Measurements from ENCODE around the gene MRPL48. TPM values are rescaled to one million over a fixed set of nuclear protein-coding genes. Genes with fewer than 3 reads are reported as not detected.
A peak's percentile ranks its signal among the peaks of the same experiment; 100 is the strongest.
"Not testable (repeated sequence)": the region's sequence is repeated elsewhere in the genome, so short reads cannot be mapped to it uniquely, and the experiment has no call there.

MRPL48 gene
- total RNA-seq, 1 experiment from 2014 or later, result 46.7 TPM

DNA sequence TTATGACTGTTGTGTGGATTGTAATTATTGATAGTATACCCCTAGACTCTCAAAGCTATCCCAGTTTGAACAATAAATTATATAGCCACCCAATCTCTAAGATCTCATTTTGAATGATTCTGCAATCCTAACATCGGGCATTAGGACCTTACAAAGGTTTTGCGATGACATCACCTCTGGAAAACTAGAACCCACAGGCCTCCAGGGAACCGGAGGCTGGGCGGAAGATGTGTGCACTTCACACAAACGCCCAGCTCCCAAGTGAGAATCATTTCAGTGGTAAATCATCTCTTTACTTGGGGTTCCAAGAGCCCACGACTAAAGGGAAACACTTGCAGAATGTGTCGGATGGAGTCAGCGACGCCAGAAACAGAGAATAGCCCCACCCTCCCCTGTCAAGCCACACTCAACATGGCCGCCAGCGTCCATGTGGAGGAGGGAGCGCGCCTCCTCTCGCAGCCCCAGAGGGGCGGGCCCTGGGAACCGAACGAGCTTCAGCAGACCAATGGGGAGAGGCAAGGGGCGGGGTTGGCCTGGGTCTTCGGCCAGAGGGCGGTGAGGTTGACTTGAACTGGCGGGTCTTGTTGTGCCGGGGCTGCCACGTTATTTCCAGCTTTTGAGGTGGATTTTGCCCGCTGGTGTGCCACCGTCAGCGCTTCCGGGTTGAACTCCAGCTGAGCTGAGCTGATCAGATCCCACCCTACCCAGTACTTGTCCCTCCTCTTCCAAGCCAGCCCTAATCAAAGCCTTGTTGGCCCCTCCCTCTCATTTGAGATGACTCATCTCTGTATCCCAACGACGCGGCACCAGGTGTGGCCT, 8.4 kb upstream of the MRPL48 start:
- peak; percentile 98 for DNase-seq (ENCODE audit: low spot score)

DNA sequence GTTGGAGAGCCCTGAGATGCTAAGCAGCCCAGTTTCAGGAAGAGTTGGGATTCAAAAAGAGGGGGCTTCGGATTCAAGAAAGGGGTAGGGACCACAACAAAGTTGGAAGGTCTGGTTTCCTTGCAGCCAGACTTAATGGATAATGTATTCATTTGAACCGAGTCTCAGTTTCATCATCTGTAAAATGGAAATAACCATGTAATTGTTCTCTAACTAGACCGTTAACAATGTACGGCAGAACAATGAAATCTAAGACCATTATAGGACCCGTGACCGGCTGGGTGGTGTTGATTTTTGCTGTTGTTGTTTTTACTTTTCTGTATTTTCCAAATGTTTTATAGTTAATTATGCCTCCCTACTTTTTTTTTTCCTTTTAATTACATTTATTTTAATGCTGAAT, 6.4 kb upstream of the MRPL48 start:
- no peak for DNase-seq (ENCODE audit: low spot score)

DNA sequence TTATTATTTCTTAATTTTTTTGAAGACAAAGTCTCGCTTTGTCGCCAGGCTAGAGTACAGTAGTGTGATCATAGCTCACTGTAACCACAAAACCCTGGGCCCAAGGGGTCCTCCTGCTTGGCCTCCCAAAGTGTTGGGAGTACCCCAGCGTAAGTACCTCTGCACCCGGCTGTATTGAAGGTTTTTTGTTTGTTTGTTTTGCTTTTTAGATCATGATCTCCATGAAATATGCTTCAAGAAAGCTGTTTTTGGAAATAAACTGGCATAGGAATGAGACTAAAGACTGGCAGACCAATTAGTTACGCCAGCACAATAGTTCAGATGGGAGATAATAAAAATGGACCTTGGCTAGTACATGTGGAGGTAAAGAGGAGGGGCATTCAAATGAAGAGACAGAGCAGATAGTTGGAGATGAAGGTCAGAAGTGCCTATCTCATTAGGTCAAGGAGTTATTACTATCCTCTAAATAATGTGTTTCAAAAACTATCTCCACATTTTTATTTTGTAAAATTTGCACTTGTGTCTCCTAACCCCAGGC, 4.1 kb upstream of the MRPL48 start:
- no peak for DNase-seq (ENCODE audit: low spot score)

DNA sequence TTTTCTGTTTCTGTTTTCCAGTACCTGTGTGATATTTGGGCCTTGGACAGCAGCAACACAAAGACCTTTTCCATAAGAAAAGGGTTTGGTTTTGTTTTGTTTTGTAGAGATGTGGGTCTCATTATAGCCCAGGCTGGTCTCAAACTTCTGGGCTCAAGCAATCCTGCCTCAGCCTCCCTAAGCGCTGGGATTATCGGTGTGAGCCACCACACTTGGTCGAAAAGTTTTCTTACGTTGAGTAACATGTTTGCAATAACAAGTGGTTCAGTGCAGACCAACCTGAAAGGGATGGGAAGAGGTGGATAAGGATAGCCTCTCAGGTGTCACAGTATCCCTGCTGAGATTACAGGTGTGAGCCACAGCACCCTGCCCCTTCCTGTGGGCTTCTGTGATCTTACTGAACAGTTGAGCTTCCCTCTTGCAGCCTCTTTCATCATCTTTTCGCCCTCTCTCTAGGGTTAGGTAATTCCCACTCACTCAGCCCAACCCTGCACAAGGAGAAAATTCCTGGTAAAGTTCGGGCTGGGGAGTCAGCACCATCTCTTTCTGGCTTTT, 3.5 kb upstream of the MRPL48 start:
- DNase-seq (ENCODE audit: low spot score), result no peak

DNA sequence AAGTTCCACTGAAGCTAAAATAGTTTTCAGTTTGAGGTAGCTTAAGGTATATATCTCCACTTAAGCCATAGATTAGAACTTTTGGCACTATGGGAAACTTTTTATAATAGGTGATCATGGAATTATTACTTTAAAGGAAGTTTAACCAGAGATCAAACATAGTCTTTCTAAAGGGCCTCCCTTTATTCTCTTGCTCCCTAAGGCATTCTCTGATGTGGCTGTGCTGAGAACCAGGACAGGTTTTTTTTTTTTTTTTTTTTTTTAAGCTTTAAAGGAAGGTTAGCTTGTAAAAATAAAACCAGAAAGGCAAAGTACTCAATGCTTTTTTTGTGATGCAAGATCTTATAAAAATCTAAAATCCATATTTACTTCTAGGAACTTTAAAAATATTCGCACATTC, 2.9 kb upstream of the MRPL48 start:
- no peak for DNase-seq (ENCODE audit: low spot score)

DNA sequence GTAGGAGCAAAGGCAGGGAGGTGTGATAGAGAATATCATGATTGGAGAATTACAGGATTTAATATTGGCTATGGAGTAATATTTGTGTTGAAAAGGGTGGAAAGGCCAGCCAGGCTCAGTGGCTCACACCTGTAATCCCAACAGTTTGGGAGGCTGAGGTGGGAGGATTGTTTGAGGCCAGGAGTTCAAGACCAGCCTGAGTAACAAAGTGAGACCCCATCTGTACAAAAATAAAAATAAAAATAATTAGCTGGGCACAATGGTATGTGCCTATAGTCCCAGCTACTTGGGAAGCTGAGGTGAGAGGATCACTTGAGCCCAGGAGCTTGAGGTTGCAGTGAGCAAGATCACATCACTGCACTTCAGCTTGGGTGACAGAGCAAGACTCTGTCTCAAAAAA, 2.2 kb upstream of the MRPL48 start:
- DNase-seq (ENCODE audit: low spot score), result not testable (repeated sequence)

DNA sequence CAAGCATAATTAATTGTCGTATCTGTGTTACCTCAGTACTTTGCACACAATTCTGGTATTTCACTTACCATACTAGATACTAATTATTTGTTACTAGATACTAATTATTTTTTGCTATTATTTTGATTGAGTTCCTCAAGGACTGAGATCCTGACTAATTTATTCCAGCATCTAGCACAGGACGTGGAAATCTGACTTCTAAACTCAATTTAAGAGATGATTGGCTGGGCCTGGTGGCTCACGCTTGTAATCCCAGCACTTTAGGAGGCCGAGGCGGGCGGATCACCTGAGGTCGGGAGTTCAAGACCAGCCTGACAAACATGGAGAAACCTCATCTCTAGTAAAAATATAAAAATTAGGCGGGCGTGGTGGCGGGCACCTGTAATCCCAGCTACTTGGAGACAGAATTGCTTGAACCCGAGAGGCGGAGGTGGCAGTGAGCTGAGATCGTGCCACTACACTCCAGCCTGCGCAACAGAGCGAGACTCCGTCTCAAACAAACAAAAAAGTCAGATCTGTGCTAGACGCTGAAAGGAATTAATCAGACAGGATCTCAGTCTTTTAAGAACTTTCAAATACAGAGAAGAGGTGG, 527 bp upstream of the MRPL48 start:
- DNase-seq (ENCODE audit: low spot score), result no peak

DNA sequence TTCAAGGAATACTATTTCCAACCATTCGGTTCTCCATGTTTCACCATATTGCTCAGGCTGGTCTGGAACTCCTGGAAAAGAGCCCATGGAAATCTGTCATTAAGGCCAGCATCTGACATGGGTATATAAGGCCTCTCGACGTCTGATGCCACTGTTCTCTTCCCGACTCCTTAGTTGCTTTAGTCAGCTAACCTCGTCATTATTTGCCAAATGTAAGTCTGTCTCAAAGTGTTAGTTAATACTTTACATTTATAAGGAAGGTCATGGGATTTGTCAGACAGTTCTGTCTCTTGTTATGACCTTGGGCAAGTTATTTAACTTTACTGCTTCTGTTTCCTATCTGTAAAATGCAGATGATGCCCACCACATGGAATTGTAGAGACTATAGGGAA, 1.6 kb downstream of the MRPL48 start:
- no peak for DNase-seq (ENCODE audit: low spot score)

DNA sequence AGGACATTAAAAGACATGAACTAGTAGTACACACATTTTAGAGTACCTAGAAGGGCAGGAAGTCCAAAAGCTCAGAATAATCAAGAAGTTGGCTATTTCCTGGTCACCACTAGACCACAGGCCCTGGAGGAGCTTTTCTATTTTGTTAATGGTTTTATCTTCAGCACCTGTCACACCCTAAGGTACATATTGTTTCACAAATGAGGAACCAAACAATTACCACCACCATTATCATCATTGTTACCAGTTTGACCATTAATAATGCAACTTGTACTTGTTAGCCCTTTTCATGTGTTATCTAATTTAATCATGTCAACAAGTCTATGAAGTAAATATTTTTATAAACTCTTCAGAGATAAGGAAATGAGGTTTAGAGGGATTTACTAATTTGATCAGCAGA, 4.9 kb downstream of the MRPL48 start:
- DNase-seq (ENCODE audit: low spot score), result no peak

DNA sequence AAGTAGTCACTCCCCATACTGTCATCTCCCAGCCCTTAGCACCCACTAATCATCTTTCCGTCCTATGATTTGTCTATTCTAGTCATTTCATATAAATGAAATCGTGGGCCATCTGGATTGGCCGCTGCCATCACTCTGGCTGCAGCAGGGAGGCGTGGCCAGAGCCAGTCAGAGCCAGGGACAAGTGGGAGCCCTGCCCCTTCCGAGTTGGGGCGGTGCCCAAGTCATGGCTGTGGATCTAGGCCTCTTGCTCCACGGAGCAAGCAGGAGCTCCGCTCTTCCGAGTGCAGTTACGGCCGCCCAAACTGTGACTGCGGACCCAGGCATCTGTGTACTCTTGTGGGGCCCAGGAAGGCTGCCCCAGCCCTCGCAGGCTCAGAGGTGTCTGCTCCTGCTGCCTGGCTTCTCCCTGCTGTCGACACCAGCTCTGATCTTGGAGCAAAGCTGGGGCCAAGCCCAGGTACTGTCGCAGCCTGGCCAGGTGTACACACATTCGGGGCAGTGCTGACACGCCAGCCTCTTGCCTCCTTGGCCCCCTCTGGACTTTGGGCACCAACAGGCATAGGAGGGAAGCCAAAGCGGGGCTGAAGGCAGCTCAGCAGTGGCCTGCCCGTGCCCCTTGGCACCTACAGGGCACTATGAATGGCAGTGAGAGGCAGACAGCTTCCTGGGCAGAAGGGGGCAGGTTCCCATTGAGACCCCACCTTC, 8.4 kb downstream of the MRPL48 start:
- DNase-seq (ENCODE audit: low spot score), result no peak

DNA sequence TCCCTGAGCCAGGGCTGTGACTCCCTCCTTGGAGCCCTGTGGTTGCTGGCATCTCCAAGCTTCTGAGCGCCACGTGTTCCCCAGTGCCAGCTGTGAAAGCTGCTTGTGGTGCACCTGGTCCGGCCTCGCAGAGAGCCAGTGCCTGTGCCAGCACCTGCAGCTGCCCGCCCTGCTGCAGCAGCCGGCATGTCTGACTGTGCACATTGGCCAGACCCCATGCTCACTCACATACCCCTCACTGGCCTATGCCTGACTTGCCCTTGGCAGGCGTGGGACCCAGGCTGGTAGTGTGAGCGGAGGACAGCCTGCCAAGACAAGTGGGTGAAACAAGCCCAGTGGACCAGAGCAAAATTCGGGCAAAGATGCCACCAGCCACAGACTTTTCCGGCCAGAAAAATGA, 9.8 kb downstream of the MRPL48 start:
- no peak for DNase-seq (ENCODE audit: low spot score)

DNA sequence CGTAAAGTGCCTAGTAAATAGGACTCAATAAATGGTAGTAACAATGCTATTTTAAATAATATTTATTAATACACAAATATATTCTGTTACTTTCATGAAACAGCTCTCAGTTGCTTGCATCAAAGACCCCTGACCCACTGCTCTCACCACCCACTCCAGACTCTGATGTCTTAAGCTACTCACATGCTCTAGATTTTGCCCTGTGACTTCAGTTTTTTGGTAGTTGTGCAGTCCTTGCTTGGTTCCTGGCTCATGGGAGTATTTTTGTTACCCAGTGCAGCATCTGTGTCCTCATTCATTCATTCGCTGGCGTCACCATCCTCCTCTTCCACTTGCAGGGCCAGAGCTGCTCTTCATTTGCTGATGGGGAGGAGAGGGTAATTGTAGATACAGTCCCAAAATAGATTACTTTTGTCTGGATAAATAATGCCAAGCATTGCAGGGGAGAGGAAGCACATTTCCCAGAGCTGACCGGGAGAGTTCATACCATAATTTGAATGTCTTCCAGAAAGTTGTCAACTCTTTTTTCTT, 12.7 kb downstream of the MRPL48 start:
- DNase-seq (ENCODE audit: low spot score), result no peak

DNA sequence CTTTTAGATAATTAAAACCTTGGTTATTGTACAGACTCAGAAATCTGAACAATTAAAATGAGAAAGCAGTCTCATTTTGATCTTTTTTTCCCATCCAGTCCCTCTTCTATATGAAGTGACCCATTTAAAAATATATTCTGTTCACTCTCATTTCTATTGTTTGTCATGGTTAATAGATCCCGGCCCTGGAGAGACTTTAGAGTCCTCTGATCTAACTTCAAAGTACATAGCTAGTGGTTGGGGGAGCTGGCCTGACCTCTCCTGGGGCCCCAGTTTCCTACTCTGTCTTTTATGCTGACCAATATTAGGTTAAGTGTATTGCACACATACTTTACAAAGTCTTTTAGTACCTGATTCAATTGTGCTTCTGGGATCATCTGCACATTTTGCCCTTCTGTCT, 13.5 kb downstream of the MRPL48 start:
- DNase-seq (ENCODE audit: low spot score), result no peak

DNA sequence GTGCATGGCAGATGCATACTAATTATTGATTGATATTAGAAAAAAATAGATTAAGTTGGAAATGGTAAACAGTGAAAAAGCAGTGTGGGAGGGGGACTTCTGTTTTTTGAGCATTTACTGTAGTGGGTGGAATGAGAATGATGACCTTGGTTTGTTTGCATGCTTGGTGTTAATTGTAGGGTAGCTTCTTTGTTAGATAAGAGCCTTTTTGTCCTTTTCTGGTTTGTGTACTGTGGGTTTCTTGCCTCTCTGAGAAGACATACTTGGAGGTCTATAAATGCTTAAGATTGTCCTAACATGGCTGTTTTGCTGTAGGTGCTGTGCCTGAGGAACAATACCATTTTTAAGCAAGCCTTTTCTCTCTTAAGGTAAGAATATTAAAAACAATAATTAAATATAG, 17.0 kb downstream of the MRPL48 start:
- DNase-seq (ENCODE audit: low spot score), result no peak

DNA sequence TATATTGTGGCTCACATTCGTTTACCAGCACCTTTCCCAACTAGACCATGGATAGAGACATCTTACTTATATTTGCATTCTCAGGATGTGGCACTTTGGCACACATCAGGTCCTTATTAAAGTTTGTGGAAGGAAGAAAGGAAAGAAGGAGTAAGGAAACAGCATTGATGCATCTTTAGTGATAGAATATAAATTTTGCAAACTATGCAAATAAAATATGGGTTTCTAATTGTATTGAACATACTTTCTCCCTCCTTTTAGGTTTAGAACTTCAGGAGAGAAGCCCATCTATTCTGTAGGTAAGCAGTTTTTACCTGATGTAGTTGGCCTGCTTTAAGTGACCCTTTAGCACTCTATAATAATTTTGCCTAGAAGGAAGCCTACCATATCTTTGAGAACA, 20.4 kb downstream of the MRPL48 start:
- no peak for DNase-seq (ENCODE audit: low spot score)

DNA sequence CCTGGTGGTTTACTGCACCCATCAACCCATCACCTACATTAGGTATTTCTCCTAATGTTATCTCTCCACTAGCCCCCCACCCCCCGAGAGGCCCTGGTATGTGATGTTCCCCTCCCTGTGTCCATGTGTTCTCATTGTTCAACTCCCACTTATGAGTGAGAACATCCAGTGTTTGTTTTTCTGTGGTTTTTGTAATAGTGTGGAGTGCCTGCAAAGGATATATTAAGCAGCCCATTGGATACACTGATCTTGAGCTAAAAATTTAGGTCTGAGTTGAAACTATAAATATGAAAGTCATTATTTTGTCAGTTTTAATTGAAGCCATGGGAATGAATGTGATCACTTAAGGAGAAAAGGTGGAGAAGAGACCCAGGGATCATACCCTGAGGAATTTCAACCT, 23.0 kb downstream of the MRPL48 start:
- no peak for DNase-seq (ENCODE audit: low spot score)

DNA sequence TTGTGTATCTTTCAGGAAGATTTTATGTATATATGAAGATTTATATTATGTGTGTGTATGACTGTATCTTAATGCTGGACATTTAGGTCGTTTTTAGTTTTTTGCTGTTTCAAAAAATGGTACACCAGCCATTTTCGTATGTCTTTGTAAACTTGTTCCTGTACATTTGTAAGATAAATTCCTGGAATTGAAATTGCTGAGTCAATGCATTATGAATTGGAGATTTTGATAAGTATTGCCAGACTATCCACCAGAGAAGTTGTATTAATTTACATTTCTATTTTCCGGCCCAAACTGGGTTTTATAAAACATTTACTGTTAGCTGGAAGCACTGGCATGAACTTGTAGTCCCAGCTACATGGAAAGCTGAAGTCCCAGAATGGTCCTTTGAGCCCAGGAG, 24.6 kb downstream of the MRPL48 start:
- DNase-seq (ENCODE audit: low spot score), result no peak

DNA sequence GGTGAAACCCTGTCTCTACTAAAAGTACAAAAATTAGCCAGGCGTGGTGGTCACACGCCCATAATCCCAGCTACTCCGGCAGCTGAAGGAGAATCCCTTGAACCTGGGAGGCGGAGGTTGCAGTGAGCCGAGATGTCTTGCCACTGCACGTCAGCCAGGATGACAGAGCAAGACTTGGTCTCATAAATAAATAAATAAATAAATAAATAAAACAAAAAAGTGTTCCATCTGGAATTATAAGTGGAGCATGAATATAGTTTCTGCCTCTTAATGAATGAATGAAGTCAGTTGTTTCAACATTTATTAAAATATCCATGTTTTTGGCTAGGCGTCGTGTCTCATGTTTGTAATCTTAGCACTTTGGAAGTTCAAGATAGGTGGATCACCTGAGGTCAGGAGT, 27.1 kb downstream of the MRPL48 start:
- DNase-seq (ENCODE audit: low spot score), result no peak

DNA sequence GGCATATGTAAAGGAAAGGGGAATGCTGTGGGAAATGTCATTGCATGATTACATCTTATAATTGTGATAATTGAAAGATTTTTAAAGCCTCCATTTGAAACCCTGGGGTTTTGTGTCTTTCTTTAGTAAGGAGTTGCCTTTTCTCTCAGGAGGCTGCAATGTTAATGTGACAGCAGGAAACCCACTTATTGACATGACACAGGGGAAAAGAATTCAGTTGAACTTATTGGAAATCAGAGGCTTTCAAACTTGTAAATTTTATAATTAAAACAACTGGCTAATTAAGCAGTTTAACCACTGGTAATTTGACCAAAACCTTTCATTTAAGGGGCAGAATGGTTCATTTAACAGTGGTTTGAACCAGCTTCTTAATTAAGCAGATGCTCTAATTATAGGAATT, 31.2 kb downstream of the MRPL48 start:
- no peak for DNase-seq (ENCODE audit: low spot score)

DNA sequence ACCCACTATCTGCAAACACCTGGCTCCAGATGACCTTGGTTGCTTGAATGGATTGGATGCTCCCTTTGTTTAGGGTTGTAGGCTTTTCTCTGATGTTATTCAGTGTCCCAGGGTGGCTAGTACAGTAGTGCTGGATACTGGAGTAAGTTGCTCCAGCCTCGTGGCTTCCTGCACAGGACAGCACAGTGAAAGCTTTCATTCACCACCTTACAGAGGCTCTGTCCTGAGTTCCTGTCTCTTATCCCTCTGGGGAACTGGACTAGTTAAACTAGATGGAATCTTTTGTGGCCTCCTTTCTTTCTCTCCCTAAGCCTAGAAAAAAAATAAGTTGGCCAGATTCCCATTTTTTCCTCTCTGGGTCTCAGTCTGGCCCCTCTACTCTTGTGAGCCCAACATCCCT, 42.6 kb downstream of the MRPL48 start:
- DNase-seq (ENCODE audit: low spot score), result no peak

DNA sequence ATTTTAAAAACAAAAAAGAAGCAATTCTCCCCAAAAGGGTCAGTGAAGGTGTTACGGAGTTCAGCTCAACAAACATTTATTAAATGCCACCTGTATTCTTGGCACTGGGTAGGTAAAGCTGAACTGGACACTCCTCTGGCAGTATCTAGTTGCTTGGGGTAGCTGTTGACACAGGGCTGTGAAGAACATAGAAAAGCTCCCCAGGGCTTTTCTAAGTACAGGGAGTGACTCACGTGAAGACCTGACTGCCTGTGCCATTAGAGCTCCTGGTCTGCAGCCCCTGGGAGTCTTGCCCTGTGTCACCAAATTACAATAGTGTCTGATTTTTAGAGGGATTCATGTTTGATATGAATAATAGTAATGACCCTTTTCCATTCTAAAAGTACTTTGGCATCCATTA, 45.4 kb downstream of the MRPL48 start:
- DNase-seq (ENCODE audit: low spot score), result no peak

DNA sequence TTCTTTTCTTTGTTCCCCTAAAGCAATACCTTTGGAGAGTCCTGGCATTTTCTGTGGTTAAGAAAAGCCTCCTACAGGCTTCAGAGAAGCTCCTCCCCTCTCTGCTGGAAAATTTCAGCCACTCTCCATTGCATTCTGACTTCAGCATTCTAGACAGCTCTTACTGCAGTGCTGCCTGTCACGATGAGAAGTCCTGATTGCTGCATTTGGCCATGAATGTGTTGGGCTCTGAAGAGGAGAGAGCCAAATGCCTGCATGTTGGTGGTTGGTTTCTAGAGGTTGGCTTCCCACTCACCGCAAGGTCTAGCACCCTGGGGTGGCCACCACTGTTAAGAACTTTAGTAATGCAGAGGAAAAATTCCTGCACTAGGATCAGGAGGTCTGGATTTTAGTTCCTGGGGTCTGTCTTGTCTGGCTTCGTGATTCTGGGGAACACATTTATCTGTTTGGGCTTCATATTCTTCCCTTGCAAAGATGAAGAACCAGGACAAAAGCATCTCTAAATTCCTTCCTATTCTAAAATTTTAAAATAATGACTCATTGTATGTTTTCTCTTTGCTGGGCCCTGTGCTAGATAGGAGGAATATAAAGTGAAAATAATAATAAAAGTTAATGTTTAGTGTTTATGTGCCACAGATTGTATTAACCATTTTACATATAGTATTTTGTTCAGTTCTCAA, 50.9 kb downstream of the MRPL48 start:
- no peak for DNase-seq (ENCODE audit: low spot score)
